ENCODE measurements around the gene SDSL. TPM values are rescaled to one million over a fixed set of nuclear protein-coding genes. Genes with fewer than 3 reads are reported as not detected.

SDSL gene
- total RNA-seq, 6 experiments from 2014 or later: 25.5 to 85.7 (median 32.3) TPM

- Histone ChIP-seq H3K27me3 (peaks cover 20 to 29% of the 10 kb centered on the region in 2 donors), H3K4me3 (no peak overlapping the region), H3K9me3 (no peaks in the 10 kb centered on the region), H3K27ac (no peak overlapping the region), H3K36me3 (no peaks in the 10 kb centered on the region), H3K4me1 (peaks cover 0 to 13% (median 0%) of the 10 kb centered on the region in 4 donors)
- intact Hi-C loops (cut with DNase I): loop anchor here (10.0 kb wide), 1 partner anchor 445 kb away; no protein-coding TSS in a partner anchor
- DNase-seq (no peak), ATAC-seq (no peak)
- TF ChIP-seq POLR2A (IDR thresholded peaks at IDR 0.05): no peak
- TF ChIP-seq CTCF (IDR thresholded peaks at IDR 0.05): no peak
- WGBS (ENCODE audit: insufficient coverage, low coverage, low lambda C conversion rate, missing lambda C conversion rate): 0% methylated on average over 5 of the region's 19 CpGs
These were observed 48.0 kb downstream of the SDSL start for GRCh38 chr12:113469949-113470743.

GRCh38 chr12:113470871-113471618, 48.9 kb downstream of the SDSL start:
- Histone ChIP-seq H3K4me3 (no peak overlapping the region), H3K4me1 (peaks cover 0 to 13% (median 0%) of the 10 kb centered on the region in 4 donors), H3K27ac (no peak overlapping the region), H3K27me3 (peaks cover 20 to 34% of the 10 kb centered on the region in 2 donors), H3K36me3 (no peaks in the 10 kb centered on the region), H3K9me3 (no peaks in the 10 kb centered on the region)
- WGBS (ENCODE audit: insufficient coverage, low coverage, low lambda C conversion rate, missing lambda C conversion rate): under 1% methylated on average over 19 of the region's 53 CpGs
- DNase-seq: no peak
- TF ChIP-seq POLR2A (IDR thresholded peaks at IDR 0.05) (no peak), CTCF (IDR thresholded peaks at IDR 0.05) (no peak)
- intact Hi-C loops (cut with DNase I): no loop called here
- ATAC-seq: no peak

- intact Hi-C loops (cut with DNase I): no loop called here
- Histone ChIP-seq H3K9me3 (no peaks in the 10 kb centered on the region), H3K4me1 (peaks cover 0 to 13% (median 0%) of the 10 kb centered on the region in 4 donors), H3K27ac (no peak within 1 kb of the TSS), H3K4me3 (no peak within 1 kb of the TSS), H3K27me3 (peaks cover 20 to 30% of the 10 kb centered on the region in 2 donors), H3K36me3 (no peaks in the 10 kb centered on the region)
- DNase-seq (no peak), ATAC-seq (no peak)
- no peak for TF ChIP-seq POLR2A (IDR thresholded peaks at IDR 0.05)
- WGBS (ENCODE audit: insufficient coverage, low coverage, low lambda C conversion rate, missing lambda C conversion rate): 3% methylated on average over 12 of the region's 43 CpGs
These were observed 49.5 kb downstream of the SDSL start, which contains the start of gene LHX5 for GRCh38 chr12:113471619-113472171. Gene LHX5, minus strand, starts transcription at chr12:113471871. Its CDS starts 373 bp downstream, at chr12:113471498.

DNA sequence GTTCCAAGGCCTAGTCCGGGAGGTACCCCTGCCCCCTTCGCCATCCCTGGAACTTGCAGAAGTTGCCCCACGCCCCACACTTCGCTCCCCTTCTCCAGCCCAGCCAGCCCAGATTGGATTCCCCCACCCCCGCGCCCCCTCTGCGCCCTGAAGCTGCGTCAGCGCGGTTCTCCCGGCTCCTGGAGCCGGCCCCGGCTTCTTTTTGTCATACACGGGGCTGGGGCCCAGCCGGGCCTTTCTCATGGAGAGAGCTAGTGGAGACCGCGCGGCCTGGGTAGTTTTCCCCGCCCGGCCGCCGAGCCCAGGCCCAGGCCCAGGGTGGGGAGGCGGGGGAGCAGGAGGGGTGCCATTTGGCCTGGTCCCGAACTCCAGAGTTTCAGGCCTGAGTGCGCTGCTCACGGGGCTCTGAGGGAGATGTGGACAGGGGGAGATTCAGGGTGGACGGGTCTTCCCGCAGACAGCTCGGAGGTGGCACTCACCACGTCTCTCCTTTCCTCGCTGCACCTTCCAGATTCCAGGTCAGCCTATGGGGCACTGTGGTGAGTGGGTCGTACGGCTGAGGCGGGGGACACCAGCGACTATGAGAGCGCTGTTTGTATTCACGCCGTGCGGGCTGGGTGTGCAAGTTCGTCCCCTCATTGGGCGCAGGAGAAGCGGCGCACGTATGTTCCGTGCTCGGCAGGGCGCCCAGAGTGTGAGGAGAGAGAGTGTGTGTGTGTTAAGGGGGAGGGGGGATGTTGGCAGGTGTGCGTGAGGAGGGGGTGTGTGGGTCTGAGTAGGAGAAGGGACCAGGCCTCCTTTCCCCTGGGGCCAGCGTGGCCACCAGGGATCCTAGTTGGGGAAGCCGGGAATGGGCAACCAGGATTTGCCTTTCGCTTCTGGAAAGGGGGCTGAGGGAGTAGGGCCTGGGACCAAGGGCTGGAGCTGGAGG, 50.3 kb downstream of the SDSL start:
- ATAC-seq (no peak), DNase-seq (no peak)
- peaks cover 0 to 6% (median 0%) of the 10 kb centered on the region in 4 donors for H3K4me1 ChIP-seq
- no peak overlapping the region for H3K4me3 ChIP-seq
- peaks cover 20 to 22% of the 10 kb centered on the region in 2 donors for H3K27me3 ChIP-seq
- H3K9me3 ChIP-seq: no peaks in the 10 kb centered on the region
- WGBS (ENCODE audit: insufficient coverage, low coverage, low lambda C conversion rate, missing lambda C conversion rate): 2% methylated on average over 31 of the region's 51 CpGs
- intact Hi-C loops (cut with DNase I): no loop called here
- H3K27ac ChIP-seq: no peak overlapping the region
- H3K36me3 ChIP-seq: no peaks in the 10 kb centered on the region
- TF ChIP-seq POLR2A (IDR thresholded peaks at IDR 0.05) (no peak), CTCF (IDR thresholded peaks at IDR 0.05) (no peak)
